Smooth muscle cell (in vitro differentiated cells): ENCODE data around the gene SPOCK1. TPM values are rescaled to one million over a fixed set of nuclear protein-coding genes. Genes with fewer than 3 reads are reported as not detected.

Experiments
- DNase-seq: peaks from one replicate; lab custom pipeline; 2025; ENCODE audit not compliant: unreplicated experiment; lab: John Stamatoyannopoulos, UW
- H2AFZ ChIP-seq: fragments of 200-600 bp; sonication (generic); 2 replicates; pipeline ENCODE4 v1.6.0; 2016; ENCODE audit warnings: antibody characterized with exemption, low read depth, mild to moderate bottlenecking
- H3F3A ChIP-seq: fragments of 200-600 bp; sonication (generic); 2 replicates; pipeline ENCODE4 v1.6.0; 2017; ENCODE audit warnings: antibody characterized with exemption, low read depth
- H3K27ac ChIP-seq: fragments of 200-600 bp; sonication (generic); 2 replicates; pipeline ENCODE4 v1.5.1; 2016; ENCODE audit warnings: low read depth, mild to moderate bottlenecking
- H3K27me3 ChIP-seq: fragments of 200-600 bp; sonication (generic); 2 replicates; pipeline ENCODE4 v1.6.1; 2016; ENCODE audit warnings: low read depth, mild to moderate bottlenecking
- H3K36me3 ChIP-seq: fragments of 200-600 bp; sonication (generic); 2 replicates; pipeline ENCODE4 v1.5.1; 2016; ENCODE audit warnings: low read depth
- H3K4me1 ChIP-seq: fragments of 200-600 bp; sonication (generic); 2 replicates; pipeline ENCODE4 v1.5.1; 2016; ENCODE audit warnings: low read depth
- H3K4me2 ChIP-seq: fragments of 200-600 bp; sonication (generic); 2 replicates; pipeline ENCODE4 v1.6.0; 2016; ENCODE audit warnings: mild to moderate bottlenecking
- H3K4me3 ChIP-seq: fragments of 200-600 bp; sonication (generic); 2 replicates; pipeline ENCODE4 v1.5.1; 2016; ENCODE audit warnings: mild to moderate bottlenecking
- H3K79me2 ChIP-seq: fragments of 200-600 bp; sonication (generic); 2 replicates; pipeline ENCODE4 v1.6.0; 2016; ENCODE audit warnings: low read depth, mild to moderate bottlenecking
- H3K9ac ChIP-seq: fragments of 200-600 bp; sonication (generic); 2 replicates; pipeline ENCODE4 v1.6.0; 2016; ENCODE audit warnings: low read depth
- H3K9me3 ChIP-seq: fragments of 200-600 bp; sonication (generic); replicated peaks from 2 replicates; pipeline ENCODE4 v1.5.1; 2016; ENCODE audit warnings: low read depth
- H4K20me1 ChIP-seq: fragments of 200-600 bp; sonication (generic); 2 replicates; pipeline ENCODE4 v1.6.0; 2016; ENCODE audit warnings: low read depth
- CTCF ChIP-seq: fragments of 200-600 bp; sonication (generic); IDR thresholded peaks from 2 replicates; pipeline ENCODE4 v1.5.1; 2017; ENCODE audit warnings: borderline replicate concordance, mild to moderate bottlenecking, antibody characterized with exemption; ENCODE audit not compliant: insufficient read depth, poor library complexity, severe bottlenecking
- WGBS: methylation state at CpG from one replicate; pipeline ENCODE4 v1.1.7; 2016; ENCODE audit warnings: low lambda C conversion rate; 5-methylcytosine and 5-hydroxymethylcytosine counted together
- polyA plus RNA-seq: library from polyadenylated mRNA; unstranded; fragments of >200 nt; fragmentation: Nextera tagmentation; extraction: Ambion mirVana; gene quantifications from 2 replicates; pipeline ENCODE4 v1.2.1, GENCODE V29; 2016
- total RNA-seq: library from RNA; depleted of rRNA; stranded (reverse); fragments of >200 nt; gene quantifications from 2 replicates; pipeline ENCODE4 v1.2.3, GENCODE V29; 2014

SPOCK1 gene
- total and polyA plus RNA-seq, 2 experiments from 2014 or later, result 56.2 to 80.0 TPM

GRCh38 chr5:137356127-137356526, 143.0 kb downstream of the SPOCK1 start:
- H3K4me3 ChIP-seq, result no peak overlapping the region
- H3K36me3 ChIP-seq, result no peaks in the 10 kb centered on the region
- DNase-seq, result no peak
- no peak overlapping the region for H3K27ac ChIP-seq
- 95% methylated on average over 4 of the region's 4 CpGs for WGBS
- H3K79me2 ChIP-seq, result no peaks in the 10 kb centered on the region
- no peaks in the 10 kb centered on the region for H3K4me1 ChIP-seq
- H3K27me3 ChIP-seq, result peaks cover 9% of the 10 kb centered on the region
- no peaks in the 10 kb centered on the region for H3F3A ChIP-seq
- H3K9me3 ChIP-seq, result no peaks in the 10 kb centered on the region
- no peak overlapping the region for H2AFZ ChIP-seq
- no peak overlapping the region for H3K9ac ChIP-seq
- no peak for TF ChIP-seq CTCF
- no peaks in the 10 kb centered on the region for H4K20me1 ChIP-seq
- no peak overlapping the region for H3K4me2 ChIP-seq

GRCh38 chr5:137355708-137356107, 143.4 kb downstream of the SPOCK1 start:
- H3K36me3 ChIP-seq, result no peaks in the 10 kb centered on the region
- H3K27ac ChIP-seq, result no peak overlapping the region
- no peak overlapping the region for H3K4me3 ChIP-seq
- DNase-seq, result no peak
- no peak overlapping the region for H2AFZ ChIP-seq
- TF ChIP-seq CTCF, result no peak
- 77% methylated on average over 4 of the region's 4 CpGs for WGBS
- H4K20me1 ChIP-seq, result no peaks in the 10 kb centered on the region
- peaks cover 9% of the 10 kb centered on the region for H3K27me3 ChIP-seq
- no peaks in the 10 kb centered on the region for H3K4me1 ChIP-seq
- no peaks in the 10 kb centered on the region for H3F3A ChIP-seq
- no peaks in the 10 kb centered on the region for H3K9me3 ChIP-seq
- H3K4me2 ChIP-seq, result no peak overlapping the region
- no peaks in the 10 kb centered on the region for H3K79me2 ChIP-seq
- H3K9ac ChIP-seq, result no peak overlapping the region

- Histone ChIP-seq H3K4me2 (no peak overlapping the region), H3F3A (no peaks in the 10 kb centered on the region), H2AFZ (no peak overlapping the region), H3K4me3 (no peak overlapping the region), H3K9ac (no peak overlapping the region), H3K4me1 (no peaks in the 10 kb centered on the region), H3K27me3 (peaks cover 9% of the 10 kb centered on the region), H4K20me1 (no peaks in the 10 kb centered on the region), H3K27ac (no peak overlapping the region), H3K79me2 (no peaks in the 10 kb centered on the region), H3K9me3 (no peaks in the 10 kb centered on the region), H3K36me3 (no peaks in the 10 kb centered on the region)
- TF ChIP-seq CTCF, result no peak
- DNase-seq, result no peak
- 56% methylated on average over 5 of the region's 5 CpGs for WGBS
These were observed 147.0 kb downstream of the SPOCK1 start for GRCh38 chr5:137352095-137352494.

- H3K9me3 ChIP-seq, result no peaks in the 10 kb centered on the region
- DNase-seq, result no peak
- 98% methylated on average over 6 of the region's 6 CpGs for WGBS
These were observed 148.3 kb downstream of the SPOCK1 start for GRCh38 chr5:137350791-137351190.

More at GRCh38 chr5:137350791-137351190, 148.3 kb downstream of the SPOCK1 start:
- Histone ChIP-seq H3K4me1 (peaks cover 4% of the 10 kb centered on the region), H3K27me3 (peaks cover 6% of the 10 kb centered on the region), H3F3A (no peaks in the 10 kb centered on the region), H3K9ac (no peak overlapping the region), H2AFZ (no peak overlapping the region), H4K20me1 (no peaks in the 10 kb centered on the region), H3K4me3 (no peak overlapping the region), H3K27ac (no peak overlapping the region), H3K4me2 (no peak overlapping the region), H3K79me2 (no peaks in the 10 kb centered on the region), H3K36me3 (no peaks in the 10 kb centered on the region)
- no peak for TF ChIP-seq CTCF
